GM23338 (cell line): Measurements from ENCODE around the gene USP1. TPM values are rescaled to one million over a fixed set of nuclear protein-coding genes. Genes with fewer than 3 reads are reported as not detected.

Experiments
- ATAC-seq: fragments of 200-7000 bp; cut with Tn5 transposase; 3 replicates; pipeline ENCODE4 v1.9.1; 2020
- DNase-seq: peaks from one replicate; pipeline ENCODE4 v3.0.0-alpha.2; 2015; ENCODE audit warnings: low spot score
- H2AFZ ChIP-seq: fragments of 200-600 bp; sonication (generic); 2 replicates; pipeline ENCODE4 v1.8.0; 2016; ENCODE audit warnings: antibody characterized with exemption, mild to moderate bottlenecking, moderate library complexity
- H3F3A ChIP-seq: fragments of 200-600 bp; sonication (generic); replicated peaks from 2 replicates; pipeline ENCODE4 v1.8.0; 2017; ENCODE audit warnings: antibody characterized with exemption, mixed run types, low read depth
- H3K27ac ChIP-seq: fragments of 200-600 bp; sonication (generic); 2 replicates; pipeline ENCODE4 v1.6.1; 2016; ENCODE audit warnings: low read depth
- H3K27me3 ChIP-seq: fragments of 200-600 bp; sonication (generic); 2 replicates; pipeline ENCODE4 v1.8.0; 2016; ENCODE audit warnings: mild to moderate bottlenecking, mixed run types, moderate library complexity; ENCODE audit not compliant: insufficient read depth
- H3K36me3 ChIP-seq: fragments of 200-600 bp; sonication (generic); 2 replicates; pipeline ENCODE4 v1.8.0; 2016; ENCODE audit warnings: mild to moderate bottlenecking; ENCODE audit not compliant: insufficient read depth
- H3K4me1 ChIP-seq: fragments of 200-600 bp; sonication (generic); 2 replicates; pipeline ENCODE4 v1.8.0; 2016; ENCODE audit warnings: mild to moderate bottlenecking, moderate library complexity; ENCODE audit not compliant: insufficient read depth
- H3K4me2 ChIP-seq: fragments of 200-600 bp; sonication (generic); 2 replicates; pipeline ENCODE4 v1.7.1; 2017; ENCODE audit warnings: mixed run types
- H3K4me3 ChIP-seq: fragments of 200-600 bp; sonication (generic); 2 replicates; pipeline ENCODE4 v1.6.1; 2016; ENCODE audit warnings: mixed run types
- H3K79me2 ChIP-seq: fragments of 200-600 bp; sonication (generic); replicated peaks from 2 replicates; pipeline ENCODE4 v1.8.0; 2017; ENCODE audit warnings: mild to moderate bottlenecking; ENCODE audit not compliant: insufficient read depth
- H3K9me2 ChIP-seq: fragments of 200-600 bp; sonication (generic); 2 replicates; pipeline ENCODE4 v1.8.0; 2017; ENCODE audit not compliant: insufficient read depth
- H4K20me1 ChIP-seq: fragments of 200-600 bp; sonication (generic); replicated peaks from 2 replicates; pipeline ENCODE4 v1.8.0; 2017; ENCODE audit warnings: mild to moderate bottlenecking; ENCODE audit not compliant: insufficient read depth
- H3K27ac Mint-ChIP-seq: 2 replicates; pipeline ENCODE4 v1.8.0; 2020; ENCODE audit warnings: inconsistent platforms, mild to moderate bottlenecking, moderate library complexity, mixed read lengths
- H3K27me3 Mint-ChIP-seq: 3 replicates; pipeline ENCODE4 v1.8.0; 2022; ENCODE audit warnings: low read depth, mild to moderate bottlenecking, moderate library complexity, mixed read lengths, inconsistent platforms; ENCODE audit not compliant: insufficient read depth, poor library complexity
- H3K36me3 Mint-ChIP-seq: 3 replicates; pipeline ENCODE4 v1.8.0; 2021; ENCODE audit warnings: low read depth, mild to moderate bottlenecking, inconsistent platforms, moderate library complexity, mixed read lengths
- H3K4me1 Mint-ChIP-seq: 3 replicates; pipeline ENCODE4 v1.8.0; 2020; ENCODE audit warnings: mild to moderate bottlenecking, inconsistent platforms, mixed read lengths
- H3K4me3 Mint-ChIP-seq: 3 replicates; pipeline ENCODE4 v1.8.0; 2021; ENCODE audit warnings: moderate library complexity, mild to moderate bottlenecking, inconsistent platforms, mixed read lengths
- H3K9me3 Mint-ChIP-seq: 3 replicates; pipeline ENCODE4 v1.8.0; 2020; ENCODE audit warnings: moderate library complexity, mild to moderate bottlenecking, inconsistent platforms, mixed read lengths
- CREB1 ChIP-seq: fragments of 250-450 bp; sonication (Bioruptor Pico); IDR thresholded peaks from 2 replicates; pipeline ENCODE4 v1.5.0; 2020; ENCODE audit warnings: low read depth, mild to moderate bottlenecking, moderate library complexity
- CTCF ChIP-seq, 2 experiments: fragments of 200-600 bp in 1 of 2; sonication (generic) in 1 of 2; conservative IDR thresholded peaks; 2 replicates each; pipeline versions ENCODE4 v1.5.1 to v1.6.1; 2016 to 2017; ENCODE audit warnings: antibody characterized with exemption in 2 of 2, low read depth in 2 of 2, mild to moderate bottlenecking in 2 of 2, moderate library complexity in 1 of 2
- EZH2 ChIP-seq: fragments of 200-600 bp; sonication (generic); IDR thresholded peaks from one replicate; pipeline ENCODE4 v1.8.0; 2017; ENCODE audit warnings: antibody characterized with exemption, mild to moderate bottlenecking, low read depth; ENCODE audit not compliant: unreplicated experiment
- EZH2phosphoT487 ChIP-seq: fragments of 200-600 bp; sonication (generic); IDR thresholded peaks from one replicate; pipeline ENCODE4 v1.8.1; 2018; ENCODE audit warnings: antibody characterized with exemption; ENCODE audit not compliant: unreplicated experiment
- JUNB ChIP-seq: IDR thresholded peaks from one replicate; pipeline ENCODE4 v1.6.1; 2016; ENCODE audit warnings: antibody characterized with exemption; ENCODE audit not compliant: unreplicated experiment
- NANOG ChIP-seq: IDR thresholded peaks from 2 replicates; pipeline ENCODE4 v1.6.1; 2016; ENCODE audit warnings: antibody characterized with exemption, borderline replicate concordance
- POLR2AphosphoS5 ChIP-seq: IDR thresholded peaks from 2 replicates; pipeline ENCODE4 v1.6.1; 2016; ENCODE audit warnings: antibody characterized with exemption, low read depth
- REST ChIP-seq: IDR thresholded peaks from one replicate; pipeline ENCODE4 v1.6.1; 2018; ENCODE audit warnings: antibody characterized with exemption; ENCODE audit not compliant: unreplicated experiment
- STAT1 ChIP-seq: IDR thresholded peaks from one replicate; pipeline ENCODE4 v1.6.1; 2016; ENCODE audit warnings: antibody characterized with exemption; ENCODE audit not compliant: unreplicated experiment
- ZNF114 ChIP-seq: fragments of 250-450 bp; sonication (Bioruptor Pico); IDR thresholded peaks from 2 replicates; pipeline ENCODE4 v1.5.0; 2020; ENCODE audit warnings: mild to moderate bottlenecking, moderate library complexity
- ZNF462 ChIP-seq: fragments of 250-450 bp; sonication (Bioruptor Pico); IDR thresholded peaks from 2 replicates; pipeline ENCODE4 v1.5.0; 2020; ENCODE audit warnings: mild to moderate bottlenecking, moderate library complexity
- polyA plus RNA-seq: library from polyadenylated mRNA; unstranded; fragments of >200 nt; fragmentation: Nextera tagmentation; extraction: Ambion mirVana; gene quantifications from 2 replicates; pipeline ENCODE4 v1.2.1, GENCODE V29; 2016
- total RNA-seq: library from RNA; depleted of rRNA; stranded (reverse); fragments of >200 nt; shearing (Covaris generic); gene quantifications from 2 replicates; pipeline ENCODE4 v1.2.3, GENCODE V29; 2014

The USP1 gene
- total and polyA plus RNA-seq, 2 experiments from 2014 or later: 45.6 to 74.6 TPM

- H3K4me3 Mint-ChIP-seq: no peak overlapping the region
- no peak overlapping the region for H3K27ac ChIP-seq
- TF ChIP-seq ZNF114 (CRISPR knock-in tag) (no peak), NANOG (no peak), ZNF462 (CRISPR knock-in tag) (no peak), JUNB (no peak), POLR2AphosphoS5 (no peak), CREB1 (no peak), STAT1 (no peak), REST (no peak), EZH2 (no peak), EZH2phosphoT487 (no peak), CTCF (conservative IDR thresholded peaks at IDR 0.05; ENCODE audit: low read depth in 2 of 2) (no peak)
- DNase-seq (no peak), ATAC-seq (no peak)
- no peaks in the 10 kb centered on the region; the same call in 1 of the 2 replicates for H4K20me1 ChIP-seq
- no peaks in the 10 kb centered on the region for H3K4me1 ChIP-seq
- H3K36me3 Mint-ChIP-seq: peaks cover 95% of the 10 kb centered on the region
- H3K4me3 ChIP-seq: no peak overlapping the region
- H3K4me2 ChIP-seq: no peak overlapping the region
- H3K36me3 ChIP-seq: peaks cover 60% of the 10 kb centered on the region
- H3K4me1 Mint-ChIP-seq: no peaks in the 10 kb centered on the region
- H2AFZ ChIP-seq: no peak overlapping the region
- peaks cover 8% of the 10 kb centered on the region for H3K27me3 Mint-ChIP-seq
- no peak overlapping the region for H3K27ac Mint-ChIP-seq
- peaks cover 8% of the 10 kb centered on the region for H3K79me2 ChIP-seq
- no peaks in the 10 kb centered on the region for H3K9me2 ChIP-seq
- H3K9me3 Mint-ChIP-seq: no peaks in the 10 kb centered on the region
- no peaks in the 10 kb centered on the region for H3K27me3 ChIP-seq
- H3F3A ChIP-seq: no peaks in the 10 kb centered on the region
Measured at GRCh38 chr1:62448221-62448933, 11.5 kb downstream of the USP1 start.
